NCI-H2107 treated with DMSO at 0.1 percent for 48 hours (cell line): ENCODE data around the gene TANC2.
A peak's percentile ranks its signal among the peaks of the same experiment; 100 is the strongest.

Experiments
- DNase-seq: peaks from one replicate; lab custom pipeline; 2025; ENCODE audit not compliant: unreplicated experiment; lab: John Stamatoyannopoulos, UW

The TANC2 gene

DNA sequence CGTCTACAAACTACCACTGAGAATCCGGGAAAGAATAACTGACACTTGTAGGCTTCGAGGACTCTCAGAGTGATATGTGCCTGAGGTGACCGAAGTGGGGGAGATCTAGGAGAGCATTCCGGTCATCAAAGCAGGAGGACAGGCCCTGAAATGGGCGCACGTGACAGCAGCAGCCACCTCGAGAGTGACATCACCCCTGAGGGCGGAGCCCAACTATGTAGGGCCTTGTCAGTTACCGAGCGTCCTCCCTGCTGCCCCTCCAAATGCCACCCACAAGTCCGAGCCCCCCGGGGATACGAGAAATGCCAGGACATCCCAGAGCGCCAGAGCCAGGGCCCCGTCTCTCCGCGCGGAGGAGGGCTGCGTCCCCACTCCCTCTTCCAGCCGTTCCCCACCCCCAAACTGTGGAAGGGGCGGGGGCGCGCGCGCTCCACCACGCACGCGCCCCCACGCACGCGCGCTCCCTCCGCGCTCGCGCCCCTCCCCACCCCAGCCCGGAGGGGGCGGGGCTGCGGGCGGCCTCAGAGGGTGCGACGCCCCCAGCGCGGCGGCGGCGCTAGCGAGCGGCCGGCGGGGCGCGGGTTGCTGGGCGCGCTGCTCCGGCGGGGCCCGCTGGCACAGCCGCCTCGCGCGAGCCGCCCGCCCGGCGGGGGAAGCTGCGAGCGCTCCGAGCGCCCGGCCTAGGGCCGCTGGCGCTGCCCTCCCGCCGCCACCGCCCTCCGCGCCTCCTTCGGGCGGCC, at the start of gene TANC2:
Gene TANC2, plus strand, starts transcription at position 550 of the 740 bp plus-strand sequence. CDS start 43,325 bp downstream, outside the sequence.
- DNase-seq, result peak; percentile 40

DNA sequence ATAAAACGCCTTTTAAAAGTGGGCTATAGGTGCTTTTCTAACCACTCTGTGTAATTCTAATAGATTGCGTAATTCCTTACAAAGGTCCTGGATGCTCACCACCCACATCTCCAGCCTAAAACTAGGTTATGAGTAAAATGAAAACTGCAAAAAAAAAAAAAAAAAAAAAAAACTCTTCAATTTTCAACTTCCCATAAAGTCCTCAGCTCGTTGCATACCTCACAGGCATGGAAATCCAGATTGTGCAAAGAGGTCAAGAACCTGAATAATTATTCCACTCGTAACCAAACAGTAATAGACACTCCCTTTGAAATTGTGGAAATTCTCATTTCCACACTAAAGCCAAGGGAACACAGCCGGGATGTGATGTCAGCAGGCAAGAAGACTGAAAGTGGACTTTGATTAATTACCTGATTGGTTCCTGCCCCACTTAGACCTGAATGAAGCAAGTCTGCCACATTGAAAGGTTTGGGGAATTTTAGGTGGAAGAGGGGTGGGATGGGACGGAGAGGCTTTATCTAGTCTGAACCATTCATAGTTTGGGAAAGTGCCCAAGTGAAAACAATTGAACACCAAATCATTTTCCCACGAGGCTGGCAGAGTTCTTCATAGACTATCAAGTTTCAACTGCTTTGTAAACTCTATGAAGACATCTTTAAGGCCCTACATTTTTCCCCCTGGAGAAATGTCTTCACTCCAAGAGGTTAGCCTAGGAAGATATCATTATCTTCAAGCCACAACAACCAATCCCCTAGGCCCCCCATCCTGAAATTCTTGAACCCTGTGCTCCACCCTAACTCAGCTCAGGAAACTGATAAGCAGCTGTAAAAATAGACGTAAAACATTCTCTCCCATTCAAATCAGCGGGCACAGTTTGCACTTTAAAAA, 49.1 kb upstream of the TANC2 start:
- no peak for DNase-seq

DNA sequence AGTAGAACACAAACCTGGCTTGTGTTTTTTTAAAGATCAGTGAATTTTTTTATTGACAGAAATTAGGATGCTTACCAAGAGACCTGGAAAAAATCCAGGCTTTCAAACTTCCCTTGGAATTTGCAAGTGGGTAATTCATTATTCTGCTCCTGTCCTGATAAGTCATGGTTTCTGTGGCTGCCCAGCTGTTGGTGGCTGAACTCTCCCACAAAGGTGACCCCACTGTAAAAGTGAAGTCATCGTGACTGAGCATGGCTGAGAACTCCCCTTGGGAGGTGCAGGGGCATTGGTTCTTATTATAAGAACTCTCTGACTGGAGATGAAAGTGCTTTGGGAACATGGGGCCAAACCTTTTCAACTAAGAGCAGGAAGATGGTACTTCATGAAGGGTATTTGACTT, 46.6 kb upstream of the TANC2 start:
- no peak for DNase-seq

DNA sequence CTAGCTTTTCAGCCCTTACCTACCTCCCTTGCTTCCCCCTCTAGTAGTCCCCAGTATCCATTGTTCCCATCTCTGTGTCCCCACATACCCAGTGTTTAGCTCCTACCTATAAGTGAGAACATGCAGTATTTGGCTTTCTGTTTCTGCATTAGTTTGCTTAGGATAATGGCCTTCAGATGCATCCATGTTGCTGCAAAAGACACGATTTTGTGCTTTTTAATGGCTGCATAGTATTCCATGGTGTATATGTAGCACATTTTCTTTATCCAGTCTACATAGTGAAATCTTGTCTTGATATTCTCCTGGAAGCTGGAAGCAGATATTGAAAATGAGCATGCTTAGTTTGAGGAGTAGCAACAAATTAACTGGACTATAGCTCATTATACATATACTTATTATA, 45.7 kb upstream of the TANC2 start:
- DNase-seq, result no peak

DNA sequence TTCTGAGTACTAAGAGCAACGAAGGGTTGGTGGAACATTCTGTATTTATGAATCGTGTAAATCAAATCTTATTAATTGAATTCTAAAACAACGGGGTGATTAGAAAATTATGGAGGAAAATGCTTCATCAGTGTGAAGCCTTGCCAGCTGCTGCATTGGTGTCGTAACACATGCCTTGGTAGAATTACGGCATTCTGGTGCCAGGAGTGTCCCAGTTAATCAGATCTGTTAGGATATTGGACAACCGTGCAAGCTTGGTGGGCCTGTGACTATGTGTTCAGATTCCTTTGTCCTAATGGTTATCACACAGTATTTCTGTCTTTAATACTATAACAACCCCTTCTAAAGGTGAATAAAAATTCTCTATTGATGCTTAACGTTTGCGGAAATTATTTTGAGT, 44.2 kb upstream of the TANC2 start:
- no peak for DNase-seq

DNA sequence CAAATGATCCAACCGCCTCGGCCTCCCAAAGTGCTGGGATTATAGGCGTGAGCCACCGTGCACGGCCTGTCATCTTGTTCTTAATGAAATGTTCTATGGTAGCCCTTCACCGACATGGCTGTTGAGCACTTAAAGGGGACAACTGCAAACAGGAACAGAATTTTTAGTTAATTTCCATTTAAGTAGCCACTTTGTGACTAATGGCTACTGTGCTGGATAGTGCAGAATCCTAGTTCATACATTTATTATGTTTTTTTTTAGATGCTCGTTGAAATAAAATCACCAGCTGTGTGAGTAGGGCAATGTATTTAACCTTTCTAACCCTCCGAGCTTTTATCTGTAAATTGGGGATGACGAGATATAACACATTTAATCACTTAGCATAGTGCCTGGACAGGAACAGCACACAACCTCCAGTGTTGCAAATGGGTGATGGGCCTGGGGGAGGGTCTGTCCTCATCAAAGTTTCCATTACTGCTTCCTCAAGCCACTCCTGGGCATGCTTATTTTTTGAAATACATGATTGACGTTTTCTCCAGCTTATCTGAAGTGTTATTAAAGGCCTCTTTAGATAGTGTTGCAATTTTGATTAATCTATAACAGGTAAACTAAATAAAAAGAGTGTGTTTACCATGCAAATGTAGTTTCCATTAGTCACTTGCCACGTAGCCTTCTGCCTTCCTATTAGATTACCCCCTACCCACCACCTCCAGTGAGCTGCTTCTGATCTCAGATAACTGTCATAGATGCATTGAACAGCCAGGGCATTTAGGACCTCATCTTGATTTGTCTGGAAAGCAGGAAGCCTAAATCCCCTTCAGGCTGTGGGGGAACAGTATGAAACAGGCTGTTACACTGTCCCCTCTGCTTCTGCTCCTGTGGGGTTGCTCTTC, 42.5 kb upstream of the TANC2 start:
- no peak for DNase-seq

DNA sequence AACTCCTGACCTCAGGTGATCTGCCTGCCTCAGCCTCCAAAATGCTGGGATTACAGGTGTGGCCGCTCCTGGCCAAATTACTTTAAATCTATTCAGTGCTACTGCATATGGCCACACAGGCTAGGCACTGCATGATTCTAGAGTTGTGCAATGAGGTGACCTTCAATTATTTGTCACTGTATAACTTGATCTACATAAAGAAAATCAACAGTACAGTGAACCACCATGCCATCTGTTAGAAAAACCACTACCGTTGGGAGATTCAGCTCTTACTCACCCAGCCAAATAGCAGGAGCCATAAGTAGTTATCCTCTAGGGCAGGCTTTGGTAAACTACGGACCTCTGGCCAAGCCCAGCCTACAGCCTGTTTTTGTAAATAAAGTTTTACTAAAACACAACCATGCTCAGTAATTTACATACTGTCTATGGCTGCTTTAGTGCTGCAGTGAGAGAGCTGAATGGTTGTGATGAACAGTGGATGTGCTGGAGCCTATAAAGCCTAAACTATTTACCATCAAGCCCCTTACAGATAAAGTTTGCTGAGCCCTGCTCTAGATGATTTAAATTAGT, 40.7 kb upstream of the TANC2 start:
- no peak for DNase-seq

DNA sequence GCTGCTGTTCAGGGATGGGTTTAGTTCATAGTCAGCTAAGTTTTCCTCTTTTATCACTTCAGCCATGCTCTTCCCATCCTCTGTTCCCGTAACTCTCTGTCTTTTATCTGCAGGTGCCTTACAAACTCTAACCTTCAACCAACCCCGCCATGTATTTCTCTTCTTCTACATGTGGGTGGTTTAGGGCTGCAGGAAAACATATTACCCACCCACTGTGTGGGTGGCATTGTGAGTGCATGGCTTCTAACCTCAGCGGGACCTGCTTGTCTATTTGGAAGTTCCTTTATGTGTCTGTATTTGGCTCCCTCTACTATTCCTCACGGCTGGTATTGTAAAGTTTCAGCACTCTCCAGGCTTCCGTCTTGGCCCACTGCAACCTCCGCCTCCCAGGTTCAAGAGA, 39.0 kb upstream of the TANC2 start:
- no peak for DNase-seq

DNA sequence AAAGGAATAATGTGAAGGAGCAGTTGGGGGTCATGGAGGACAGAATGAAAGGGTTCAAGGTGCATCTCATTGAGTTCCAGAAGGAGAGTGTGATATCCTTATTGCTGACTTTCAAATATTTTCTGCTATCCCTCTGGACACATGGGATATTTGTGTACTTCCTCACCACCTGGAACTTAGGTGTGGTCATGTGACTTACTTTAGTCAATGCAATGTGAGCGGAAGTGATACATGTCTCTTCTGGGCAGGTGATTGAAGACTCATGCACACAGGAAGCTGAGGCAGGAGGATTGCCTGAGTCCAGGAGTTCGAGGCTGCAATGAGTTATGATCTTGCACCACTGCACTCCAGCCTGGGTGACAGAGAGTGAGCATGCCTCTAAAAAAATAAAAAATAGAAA, 36.7 kb upstream of the TANC2 start:
- no peak for DNase-seq

DNA sequence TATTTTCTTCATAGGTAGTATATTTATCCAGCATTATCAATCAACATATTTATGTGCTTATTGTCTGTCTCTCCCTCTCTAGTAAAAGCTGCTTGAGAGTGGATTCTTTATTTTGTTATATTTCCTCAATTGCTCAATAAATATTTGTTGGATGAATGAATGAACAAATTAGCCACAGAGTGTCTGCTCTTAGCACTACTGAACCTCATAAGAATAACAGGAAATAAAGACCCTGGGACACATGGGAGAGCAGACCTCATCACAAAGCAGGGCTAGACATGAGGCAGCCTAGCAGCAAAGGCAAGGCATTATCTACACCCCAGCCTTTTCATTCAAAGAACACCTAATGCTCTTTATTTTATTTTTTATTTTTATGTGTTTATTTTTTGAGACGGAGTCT, 34.9 kb upstream of the TANC2 start:
- DNase-seq, result no peak

DNA sequence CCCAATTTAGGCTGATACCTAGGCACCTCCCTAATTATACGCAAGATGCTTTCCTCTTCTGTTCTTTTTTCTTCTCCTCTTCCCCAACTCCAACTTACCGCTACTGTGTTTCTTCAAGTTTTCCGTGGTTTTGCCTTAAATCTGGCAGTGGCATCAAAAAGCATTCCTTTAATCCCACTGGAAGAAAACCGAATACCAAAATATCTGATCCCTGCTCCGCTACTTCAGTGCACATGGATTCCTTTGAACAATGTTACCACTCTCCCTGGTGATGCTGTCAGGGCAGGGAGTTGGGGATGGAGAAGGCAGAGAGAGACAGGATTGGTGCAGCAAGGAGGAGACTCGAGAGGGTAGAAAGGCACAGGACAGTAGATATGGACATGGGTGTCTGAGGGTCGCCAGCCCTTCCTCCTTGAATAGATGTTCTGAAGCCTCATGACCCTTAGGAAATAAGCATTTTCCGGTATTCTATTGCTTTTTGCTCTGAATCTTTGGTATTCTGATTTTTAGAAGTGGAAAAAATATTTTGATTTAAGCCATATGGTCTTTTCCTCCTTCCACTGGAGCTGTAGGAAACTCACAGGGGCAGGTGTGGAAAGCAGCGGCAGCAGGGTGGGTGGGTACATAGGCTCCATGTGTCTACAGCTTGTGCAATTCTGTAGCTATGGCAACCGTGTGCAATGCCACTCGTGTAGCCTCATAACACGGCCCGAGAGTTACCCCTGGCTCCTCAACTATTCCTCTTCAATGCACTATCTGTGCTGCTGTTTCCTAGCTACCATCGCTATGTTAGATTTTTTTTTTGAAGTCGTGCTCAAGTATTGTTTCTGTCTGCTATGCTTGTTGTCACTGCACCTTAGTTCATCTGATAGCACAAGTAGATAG, 32.3 kb upstream of the TANC2 start:
- DNase-seq, result no peak

DNA sequence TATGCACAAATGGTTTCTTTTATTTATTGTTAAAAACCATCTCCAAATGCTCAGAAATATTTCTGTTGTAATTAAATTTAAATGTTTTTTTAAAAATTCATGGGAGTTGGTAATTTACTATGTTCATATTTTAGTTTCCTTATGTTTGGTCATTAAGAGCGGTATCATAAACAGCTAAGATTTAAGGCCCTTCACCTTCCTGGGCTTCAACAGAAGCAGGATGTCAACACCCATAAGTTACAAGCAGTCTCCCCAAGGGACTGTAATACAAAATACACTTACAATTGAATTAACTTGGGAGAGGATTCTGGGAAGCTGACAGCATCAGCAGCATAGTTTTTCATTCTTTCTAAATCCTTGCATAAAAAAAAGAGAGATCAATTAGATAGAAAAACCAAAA, 30.9 kb upstream of the TANC2 start:
- no peak for DNase-seq

DNA sequence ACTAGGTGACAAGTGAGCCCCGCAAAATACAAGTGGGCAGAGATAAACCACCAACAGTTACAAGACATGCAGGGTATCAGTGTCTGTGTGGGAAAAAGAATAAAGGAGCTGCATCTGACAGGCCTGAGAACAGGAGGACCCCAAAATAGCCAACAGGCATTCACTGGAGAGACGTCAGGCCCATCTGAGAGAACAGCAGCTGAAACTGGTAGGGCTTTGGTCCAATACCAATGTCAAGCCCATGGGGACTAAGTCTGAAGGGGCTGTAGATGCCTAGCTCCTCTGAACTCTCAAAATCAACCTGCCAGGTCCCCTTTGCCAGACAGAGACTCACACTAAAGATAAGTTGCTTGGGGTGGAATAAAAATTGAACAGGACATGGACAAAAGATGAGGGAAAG, 30.5 kb upstream of the TANC2 start:
- DNase-seq, result no peak

DNA sequence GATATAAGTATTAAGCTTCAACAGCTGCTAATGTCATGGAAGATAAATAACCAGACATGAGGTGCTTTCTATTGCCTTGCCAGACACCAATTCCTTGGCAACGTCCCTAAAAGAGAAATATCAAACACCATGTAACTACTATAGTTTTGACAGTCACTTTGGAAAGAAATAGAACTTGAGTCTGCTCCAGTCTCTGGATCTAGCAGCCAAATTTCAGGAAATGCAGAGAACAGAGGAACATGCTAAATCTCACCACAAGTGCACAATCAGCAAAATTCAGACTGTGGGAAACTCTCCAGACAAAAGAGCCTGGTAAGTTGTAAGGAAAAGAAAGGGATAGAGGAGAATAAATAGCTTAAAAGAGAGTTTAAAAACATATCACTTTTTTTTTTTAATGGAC, 28.4 kb upstream of the TANC2 start:
- no peak for DNase-seq

DNA sequence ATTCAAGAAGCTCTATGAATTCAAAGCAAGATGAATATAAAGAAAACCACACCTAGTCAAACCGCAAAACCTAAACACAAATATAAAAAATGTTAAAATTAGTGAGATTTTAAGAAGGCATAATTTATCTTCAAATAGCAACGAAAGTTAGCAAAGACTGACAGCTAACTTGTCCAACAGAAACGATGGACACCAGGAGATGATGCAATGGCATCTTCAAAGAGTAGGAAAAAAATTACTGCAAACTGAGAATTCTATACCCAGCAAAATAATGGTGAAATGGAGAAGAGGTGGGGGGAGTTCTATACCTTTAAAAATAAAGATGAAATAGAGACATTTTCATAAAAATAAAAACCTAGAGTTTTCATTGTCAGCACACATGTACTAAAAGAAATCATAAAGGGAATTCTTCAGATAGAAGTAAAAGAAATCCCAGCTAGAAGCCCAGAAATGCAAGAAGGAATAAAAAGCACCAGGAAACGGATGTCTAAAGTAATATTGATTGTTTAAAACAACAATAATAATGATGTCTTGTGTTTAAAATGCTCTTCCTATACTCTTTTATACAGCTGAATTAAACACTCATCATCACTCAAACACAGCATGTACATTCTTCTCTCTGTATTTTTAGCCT, 24.6 kb upstream of the TANC2 start:
- DNase-seq, result no peak

DNA sequence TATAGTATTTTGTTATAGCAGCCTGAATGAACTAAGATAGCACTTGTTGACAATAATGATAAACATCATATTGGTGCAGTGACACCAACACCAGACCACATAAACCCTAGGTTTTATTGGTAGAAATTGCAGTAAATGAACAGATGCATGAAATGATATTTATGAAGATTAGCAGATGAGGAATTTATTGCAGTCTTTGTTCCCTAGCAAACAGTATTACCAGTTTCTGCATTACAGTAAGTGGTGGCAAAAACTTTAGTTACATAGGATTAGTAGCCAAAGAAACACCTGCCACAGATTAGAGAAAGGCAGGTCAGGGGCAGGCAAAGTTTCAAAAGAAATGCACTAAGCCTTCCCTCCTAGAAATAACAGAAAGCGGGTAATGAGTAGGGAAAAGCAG, 17.7 kb upstream of the TANC2 start:
- DNase-seq, result no peak

DNA sequence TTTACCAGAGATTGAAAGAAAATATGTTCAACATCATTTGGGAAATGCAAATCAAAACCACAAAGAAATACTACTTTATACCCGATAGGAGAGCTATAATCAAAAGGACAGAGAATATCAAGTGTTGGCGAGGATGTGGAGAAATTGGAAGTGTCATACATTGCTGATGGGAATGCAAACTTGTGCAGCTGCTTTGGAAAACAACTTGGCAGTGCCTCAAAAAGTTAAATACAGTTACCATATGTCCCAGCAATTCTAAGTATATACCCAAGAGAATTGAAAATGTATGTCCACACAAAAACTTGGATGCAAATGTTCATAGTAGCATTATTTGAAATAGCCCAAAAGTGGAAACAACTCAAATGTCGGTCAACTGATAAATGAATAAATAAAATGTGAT, 17.0 kb upstream of the TANC2 start:
- no peak for DNase-seq

DNA sequence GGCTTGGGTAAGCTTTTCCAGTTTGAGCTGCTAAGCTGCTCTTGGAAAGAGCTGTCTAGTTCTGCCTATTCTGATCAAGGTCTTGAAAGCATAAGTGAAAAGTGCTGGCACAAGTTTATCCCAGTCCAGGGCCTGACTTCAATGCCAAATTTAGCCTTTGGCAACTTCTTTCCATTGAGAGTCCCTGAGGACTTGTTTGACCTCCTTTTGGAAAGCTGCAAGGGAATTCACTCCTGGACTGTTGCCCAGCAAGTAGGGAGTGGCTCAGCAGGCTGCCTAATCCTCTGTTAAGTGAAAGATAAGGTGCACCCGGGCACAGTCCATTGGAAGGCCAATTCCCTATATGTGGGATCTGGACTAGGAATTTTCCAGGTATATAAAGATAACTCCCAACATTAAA, 16.0 kb upstream of the TANC2 start:
- no peak for DNase-seq

DNA sequence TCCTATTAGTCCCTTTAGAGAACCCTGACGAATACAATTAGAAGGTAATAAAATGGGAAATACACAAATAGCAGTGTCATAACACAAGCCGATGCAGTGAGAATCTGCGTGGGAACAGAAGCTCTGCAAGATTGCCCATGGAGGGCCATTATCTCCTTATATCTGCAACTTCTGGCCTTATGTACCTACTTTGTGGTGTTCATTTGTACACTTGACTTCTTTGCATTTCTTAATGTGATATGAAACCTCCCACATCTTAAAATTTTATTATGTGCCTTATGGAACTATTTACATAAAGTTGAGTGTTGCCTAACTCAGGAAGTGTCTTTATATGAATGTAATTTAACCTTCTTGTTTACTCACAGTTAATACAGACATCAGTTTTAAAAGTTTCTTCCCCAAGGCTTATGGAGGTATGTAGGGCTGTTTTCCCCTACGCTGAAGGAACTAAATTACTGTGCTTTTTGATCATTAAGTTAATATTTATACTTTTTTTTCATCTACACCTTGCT, 10.1 kb upstream of the TANC2 start:
- DNase-seq, result no peak
